GM13977 (cell line): ENCODE measurements around the gene ANO3.

ENCODE experiments used
- DNase-seq: peaks from one replicate; pipeline ENCODE4 v3.0.0; 2012; ENCODE audit warnings: low spot score
- in situ Hi-C: fragments of 300-500 bp; cut with MboI; formaldehyde crosslinking; loops from one replicate; pipeline ENCODE4 v1.12.0; 2022; ENCODE audit warnings: low sequenced_read_pairs, low pct_unique_long_range_greater_than_20kb, mixed read lengths, inconsistent platforms; ENCODE audit not compliant: unreplicated experiment
- TF ChIP-seq, protein P1 (sequence below): IDR thresholded peaks from 2 replicates; pipeline ENCODE4 v1.5.1; 2012; ENCODE audit warnings: mild to moderate bottlenecking, control low read depth; ENCODE audit not compliant: insufficient read depth; ENCODE audit errors: extremely low read depth, missing control alignments

ANO3 gene

GRCh38 chr11:26597899-26598298, 266.0 kb downstream of the ANO3 start:
- TF ChIP-seq, protein P1, sequence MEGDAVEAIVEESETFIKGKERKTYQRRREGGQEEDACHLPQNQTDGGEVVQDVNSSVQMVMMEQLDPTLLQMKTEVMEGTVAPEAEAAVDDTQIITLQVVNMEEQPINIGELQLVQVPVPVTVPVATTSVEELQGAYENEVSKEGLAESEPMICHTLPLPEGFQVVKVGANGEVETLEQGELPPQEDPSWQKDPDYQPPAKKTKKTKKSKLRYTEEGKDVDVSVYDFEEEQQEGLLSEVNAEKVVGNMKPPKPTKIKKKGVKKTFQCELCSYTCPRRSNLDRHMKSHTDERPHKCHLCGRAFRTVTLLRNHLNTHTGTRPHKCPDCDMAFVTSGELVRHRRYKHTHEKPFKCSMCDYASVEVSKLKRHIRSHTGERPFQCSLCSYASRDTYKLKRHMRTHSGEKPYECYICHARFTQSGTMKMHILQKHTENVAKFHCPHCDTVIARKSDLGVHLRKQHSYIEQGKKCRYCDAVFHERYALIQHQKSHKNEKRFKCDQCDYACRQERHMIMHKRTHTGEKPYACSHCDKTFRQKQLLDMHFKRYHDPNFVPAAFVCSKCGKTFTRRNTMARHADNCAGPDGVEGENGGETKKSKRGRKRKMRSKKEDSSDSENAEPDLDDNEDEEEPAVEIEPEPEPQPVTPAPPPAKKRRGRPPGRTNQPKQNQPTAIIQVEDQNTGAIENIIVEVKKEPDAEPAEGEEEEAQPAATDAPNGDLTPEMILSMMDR = no peak
- in situ Hi-C loops = no loop called here
- DNase-seq = no peak

DNA sequence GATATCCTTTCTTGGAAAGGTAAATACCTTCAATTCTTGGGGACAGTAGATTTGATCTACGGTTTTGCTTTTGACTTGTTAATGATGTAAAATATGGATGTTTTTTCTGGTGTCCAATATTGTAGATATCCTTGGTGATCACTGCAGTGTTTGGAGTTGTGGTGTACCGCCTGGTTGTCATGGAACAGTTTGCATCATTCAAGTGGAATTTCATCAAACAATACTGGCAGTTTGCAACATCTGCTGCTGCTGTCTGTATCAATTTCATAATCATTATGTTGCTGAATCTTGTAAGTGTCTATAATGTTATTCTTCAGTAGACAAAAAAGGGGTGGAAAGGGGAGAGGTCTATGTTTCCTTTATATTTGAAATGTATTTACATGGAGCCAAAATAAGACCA, 267.5 kb downstream of the ANO3 start:
- DNase-seq = no peak
- TF ChIP-seq, protein P1 = no peak
- in situ Hi-C loops = no loop called here

DNA sequence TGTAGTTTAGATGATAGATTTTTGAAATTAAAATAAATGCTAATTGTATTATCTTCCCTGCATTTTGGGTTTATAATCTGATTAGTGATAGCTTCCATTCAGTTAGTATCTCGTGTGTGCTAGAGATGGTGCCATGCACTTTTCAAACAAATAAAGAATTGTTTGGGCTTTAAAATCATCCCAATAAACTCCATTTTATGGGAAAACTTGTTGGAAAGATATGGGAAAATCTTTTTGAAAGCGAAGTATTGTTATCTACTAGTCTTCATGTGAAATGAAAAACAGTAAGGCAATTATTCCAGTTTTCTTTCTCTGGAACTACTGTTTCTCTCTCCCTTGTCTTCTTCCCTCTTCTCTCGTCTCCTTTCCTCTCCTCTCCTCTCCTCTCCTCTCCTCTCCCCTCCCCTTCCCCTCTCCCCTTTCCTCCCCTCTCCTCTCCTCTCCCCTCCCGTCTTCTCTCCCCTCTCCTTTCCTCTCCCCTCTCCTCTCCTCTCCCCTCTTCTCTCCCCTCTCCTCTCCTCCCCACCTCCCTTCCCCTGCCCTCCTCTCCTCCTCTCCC, 268.0 kb downstream of the ANO3 start:
- no peak for DNase-seq
- TF ChIP-seq, protein P1 = no peak
- in situ Hi-C loops = no loop called here

- in situ Hi-C loops = no loop called here
- DNase-seq = no peak
Observed at GRCh38 chr11:26607725-26608506, 276.0 kb downstream of the ANO3 start.

GRCh38 chr11:26608507-26609146, 276.7 kb downstream of the ANO3 start:
- DNase-seq = no peak
- in situ Hi-C loops = no loop called here

More at GRCh38 chr11:26607725-26608506, 276.0 kb downstream of the ANO3 start:
- TF ChIP-seq, protein P1 = no peak

GRCh38 chr11:26613759-26614158, 281.8 kb downstream of the ANO3 start:
- in situ Hi-C loops = no loop called here
- no peak for DNase-seq
- TF ChIP-seq, protein P1 = no peak

More at GRCh38 chr11:26608507-26609146, 276.7 kb downstream of the ANO3 start:
- TF ChIP-seq, protein P1 = no peak
